HepG2 (cell line): ENCODE results near the gene FAM222A. TPM values are rescaled to one million over a fixed set of nuclear protein-coding genes. Genes with fewer than 3 reads are reported as not detected.
A peak's percentile ranks its signal among the peaks of the same experiment; 100 is the strongest.

ENCODE experiments used
- ATAC-seq: fragments of 200-7000 bp; cut with Tn5 transposase; 3 replicates; pipeline ENCODE4 v1.9.1; 2020; ENCODE audit warnings: mild to moderate bottlenecking, moderate library complexity
- BruUV-seq: library from RNA; stranded (reverse); fragments of 400-500 nt; replicated peaks from 2 replicates; lab custom pipeline; 2021; lab: Mats Ljungman, UMichigan
- CTCF ChIA-PET: fragments of 300-600 bp; formaldehyde crosslinking; extraction: SDS; loops from one replicate; lab custom pipeline; 2021; ENCODE audit warnings: low total read pairs, inconsistent platforms, low intra/inter-chr PET ratio; lab: Yijun Ruan, JAX
- POLR2A ChIA-PET: fragments of 350-600 bp; sonication (Branson Sonifier 250); formaldehyde crosslinking; loops from one replicate; lab custom pipeline; 2020; ENCODE audit warnings: antibody characterized with exemption, inconsistent platforms; lab: Yijun Ruan, JAX
- DNase-seq: peaks from one replicate; pipeline ENCODE4 v3.0.0-alpha.2; 2015; ENCODE audit warnings: low spot score
- FAIRE-seq: peaks from 3 replicates; lab custom pipeline; 2011; peaks lifted over from hg19 to GRCh38; lab: Jason Lieb, UNC
- H2AFZ ChIP-seq: one replicate; pipeline ENCODE4 v1.6.1; 2011; ENCODE audit warnings: low read length, inconsistent platforms
- H3K27ac ChIP-seq: fragments of 300-600 bp; 3 replicates; pipeline ENCODE4 v1.8.0; 2011; ENCODE audit warnings: mixed run types, mild to moderate bottlenecking, mixed read lengths, low read length, inconsistent platforms; ENCODE audit not compliant: insufficient read depth; ENCODE audit errors: extremely low read length
- H3K27me3 ChIP-seq, 2 experiments: fragments of 200-600 bp in 1 of 2; 2 replicates in 1 of 2; 3 replicates in 1 of 2; pipeline versions ENCODE4 v1.6.0 to v1.8.0; 2011; ENCODE audit warnings: low read length in 2 of 2, mild to moderate bottlenecking in 2 of 2, moderate library complexity in 2 of 2, inconsistent platforms in 1 of 2; ENCODE audit not compliant: insufficient read depth in 2 of 2, control insufficient read depth in 1 of 2
- H3K36me3 ChIP-seq, 2 experiments: fragments of 200-600 bp in 1 of 2; replicated peaks in 1 of 2; 2 replicates in 1 of 2; 3 replicates in 1 of 2; pipeline versions ENCODE4 v1.5.1 to v1.8.0; 2011; ENCODE audit warnings: low read length in 2 of 2, inconsistent platforms in 1 of 2; ENCODE audit not compliant: insufficient read depth in 2 of 2, control insufficient read depth in 1 of 2
- H3K4me1 ChIP-seq: 2 replicates; pipeline ENCODE4 v1.5.1; 2012; ENCODE audit warnings: low read length, inconsistent platforms; ENCODE audit not compliant: insufficient read depth
- H3K4me2 ChIP-seq: 2 replicates; pipeline ENCODE4 v1.6.0; 2011; ENCODE audit warnings: low read depth, low read length, inconsistent platforms
- H3K4me3 ChIP-seq, 3 experiments: fragments of 200-600 bp in 1 of 3; sonication (generic), shearing (Covaris generic) in 1 of 3; replicated peaks in 1 of 3; 2 replicates each; pipeline ENCODE4 v1.5.1; 2011 to 2016; ENCODE audit warnings: low read length in 3 of 3, inconsistent platforms in 2 of 3, low read depth in 2 of 3, mild to moderate bottlenecking in 2 of 3, control low read depth in 1 of 3, mixed read lengths in 1 of 3; ENCODE audit not compliant: insufficient read depth in 1 of 3
- H3K79me2 ChIP-seq: one replicate; pipeline ENCODE4 v1.6.1; 2011; ENCODE audit warnings: low read length, inconsistent platforms; ENCODE audit not compliant: insufficient read depth
- H3K9ac ChIP-seq: 2 replicates; pipeline ENCODE4 v1.6.0; 2011; ENCODE audit warnings: mild to moderate bottlenecking, low read depth, low read length, inconsistent platforms; ENCODE audit not compliant: insufficient read depth
- H3K9me3 ChIP-seq: 2 replicates; pipeline ENCODE4 v1.5.1; 2012; ENCODE audit warnings: mild to moderate bottlenecking, low read length
- H4K20me1 ChIP-seq: 2 replicates; pipeline ENCODE4 v1.6.0; 2011; ENCODE audit warnings: inconsistent platforms, mild to moderate bottlenecking, low read length, moderate library complexity; ENCODE audit not compliant: insufficient read depth
- CHD4 ChIP-seq: fragments of 200-600 bp; sonication (generic); IDR thresholded peaks from 2 replicates; pipeline ENCODE4 v1.7.0; 2017; ENCODE audit warnings: mild to moderate bottlenecking, low read length, borderline replicate concordance
- FOXA1 ChIP-seq, 2 experiments: fragments of 450-650 bp in 1 of 2; sonication (generic) in 1 of 2; formaldehyde crosslinking in 1 of 2; IDR thresholded peaks; 2 replicates each; pipeline versions ENCODE4 v1.4.0 to v1.6.1; 2016 to 2020; ENCODE audit warnings: missing genetic modification reagents in 1 of 2
- FOXA3 ChIP-seq: IDR thresholded peaks from 2 replicates; pipeline ENCODE4 v1.6.1; 2016; ENCODE audit warnings: missing genetic modification reagents, missing compliant biosample characterization
- FOXP1 ChIP-seq, 2 experiments: fragments of 450-650 bp in 1 of 2; IDR thresholded peaks; 2 replicates each; pipeline ENCODE4 v1.6.1; 2017 to 2018; ENCODE audit warnings: antibody characterized with exemption in 1 of 2
- MXI1 ChIP-seq: IDR thresholded peaks from 3 replicates; pipeline ENCODE4 v1.6.1; 2012; ENCODE audit warnings: low read depth, low read length, inconsistent platforms, borderline replicate concordance
- TEAD3 ChIP-seq: optimal IDR thresholded peaks from 2 replicates; pipeline ENCODE3; 2016; ENCODE audit warnings: borderline replicate concordance
- ZBTB43 ChIP-seq: sonication (generic); formaldehyde crosslinking; conservative IDR thresholded peaks from 2 replicates; pipeline ENCODE4 v1.4.0; 2020; ENCODE audit warnings: missing genetic modification reagents
- ZNF629 ChIP-seq: sonication (generic); formaldehyde crosslinking; conservative IDR thresholded peaks from 2 replicates; pipeline ENCODE4 v1.5.0; 2020; ENCODE audit warnings: missing genetic modification reagents
- ZNF768 ChIP-seq: sonication (generic); formaldehyde crosslinking; IDR thresholded peaks from 2 replicates; pipeline ENCODE4 v1.4.0; 2020; ENCODE audit warnings: missing genetic modification reagents
- ZNF781 ChIP-seq: sonication (generic); formaldehyde crosslinking; IDR thresholded peaks from 2 replicates; pipeline ENCODE4 v1.5.1; 2020; ENCODE audit warnings: borderline replicate concordance, mild to moderate bottlenecking, missing genetic modification reagents; ENCODE audit errors: not compliant biosample characterization
- WGBS: methylation state at CpG from one replicate; pipeline ENCODE4 v1.1.6; 2017; ENCODE audit warnings: low lambda C conversion rate; 5-methylcytosine and 5-hydroxymethylcytosine counted together
- in situ Hi-C: cut with HindIII; loops from 2 replicates; pipeline ENCODE4 v1.10.0; 2017; ENCODE audit warnings: low pct_unique_long_range_greater_than_20kb; ENCODE audit not compliant: extremely low pct_ligation_motif_present
- intact Hi-C: fragments of 100-400 bp; cut with micrococcal nuclease; formaldehyde crosslinking; loops from one replicate; pipeline ENCODE4 v1.10.0; 2022; ENCODE audit not compliant: unreplicated experiment
- polyA plus RNA-seq, 8 experiments: library from polyadenylated mRNA; depleted of rRNA in 3 of 8; stranded (reverse) in 7 of 8; unstranded in 1 of 8; fragments of >200 nt; fragmentation: Illumina TruSeq in 4 of 8; extraction: Trizol in 4 of 8; gene quantifications; 2 replicates each; pipeline versions ENCODE4 v1.2.1 to v1.2.3, GENCODE V29; 2011 to 2016; ENCODE audit warnings: low read depth in 4 of 8, missing spikeins in 1 of 8, mixed read lengths in 1 of 8; ENCODE audit not compliant: insufficient read depth in 1 of 8
- total RNA-seq, 5 experiments: library from RNA; depleted of rRNA; stranded (reverse); fragments of >200 nt; fragmentation: Illumina TruSeq; extraction: Trizol; gene quantifications; 2 replicates each; pipeline ENCODE4 v1.2.3, GENCODE V29; 2016; ENCODE audit warnings: low read depth in 1 of 5
- TF ChIP-seq, protein P1 (sequence below): fragments of 450-650 bp; IDR thresholded peaks from 2 replicates; pipeline ENCODE4 v1.6.1; 2016

FAM222A gene
- total and polyA plus RNA-seq, 2 of the 13 experiments (the other 11 are each of a cell fraction or from before 2014, with no cell fraction given), result 2.7 to 9.6 TPM

DNA sequence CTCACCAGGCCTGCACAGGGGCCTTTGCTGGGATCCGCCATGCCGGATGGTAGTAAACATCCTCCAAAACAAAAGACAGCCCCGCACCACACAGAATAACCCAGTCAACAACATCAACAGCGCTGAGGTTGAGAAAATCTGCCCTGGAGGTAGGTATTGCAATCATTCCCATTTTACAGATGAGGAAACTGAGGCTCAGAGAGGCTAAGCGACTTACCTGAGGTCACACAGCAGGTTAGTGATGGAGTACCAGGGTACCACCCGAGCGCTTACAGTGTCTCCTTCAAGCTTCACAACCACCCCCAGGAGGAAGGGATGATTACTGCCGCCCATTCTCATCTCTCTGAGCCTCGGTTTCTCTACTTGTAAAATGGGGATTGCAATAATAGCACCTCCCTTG, 104.6 kb downstream of the FAM222A start:
- Histone ChIP-seq H3K36me3 (no peaks in the 10 kb centered on the region), H3K79me2 (no peaks in the 10 kb centered on the region), H3K27ac (no peak overlapping the region), H4K20me1 (no peaks in the 10 kb centered on the region), H3K4me2 (no peak overlapping the region), H3K9ac (no peak overlapping the region), H2AFZ (no peak overlapping the region), H3K9me3 (no peaks in the 10 kb centered on the region), H3K4me3 (no peak overlapping the region), H3K4me1 (peaks cover 64% of the 10 kb centered on the region), H3K27me3 (no peaks in the 10 kb centered on the region)
- ChIA-PET CTCF (no interaction called here), POLR2A (no interaction called here)
- ATAC-seq (no peak), DNase-seq (no peak), FAIRE-seq (no peak)
- in situ Hi-C loops (no loop called here), intact Hi-C loops (no loop called here)
- no TSS peak for BruUV-seq
- 84% methylated on average over 9 of the region's 9 CpGs for WGBS
- TF ChIP-seq ZNF768 (CRISPR knock-in tag) (peak; percentile 42), ZNF781 (no peak), CHD4 (0 out of 2 replicates have a peak, but pooled peaks have one; percentile 56)

DNA sequence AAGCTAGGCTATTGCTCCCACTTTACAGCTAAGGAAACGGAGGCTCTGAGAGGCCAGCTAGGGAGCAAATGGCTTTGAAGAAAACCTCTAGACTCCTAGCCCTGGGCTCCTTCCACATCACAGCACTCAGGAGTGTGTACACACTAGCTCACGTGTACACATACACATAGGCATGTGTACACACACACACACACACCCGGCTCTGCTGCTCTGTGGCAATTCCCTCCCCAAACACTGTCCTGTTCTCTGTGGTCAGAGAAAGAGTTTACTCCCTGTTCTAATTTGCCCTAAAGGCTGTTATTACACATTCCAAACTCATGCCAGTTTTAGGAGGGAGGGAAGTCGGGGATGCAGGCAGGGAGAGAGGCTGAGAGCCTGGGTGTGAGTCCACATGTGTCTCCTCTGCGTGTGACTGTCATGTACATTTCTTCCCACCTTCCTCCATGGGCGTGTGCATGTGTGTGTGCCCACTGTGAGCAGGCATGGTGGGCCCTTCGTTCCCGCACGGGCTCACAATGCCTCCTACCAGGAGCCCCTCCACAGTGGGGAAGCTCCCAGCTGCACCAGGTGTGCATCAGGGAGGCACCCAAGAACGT, 105.4 kb downstream of the FAM222A start:
- Histone ChIP-seq H3K36me3 (no peaks in the 10 kb centered on the region), H3K4me2 (no peak overlapping the region), H3K27me3 (no peaks in the 10 kb centered on the region), H3K9me3 (no peaks in the 10 kb centered on the region), H3K79me2 (no peaks in the 10 kb centered on the region), H3K4me3 (no peak overlapping the region), H4K20me1 (no peaks in the 10 kb centered on the region), H3K4me1 (peaks cover 71% of the 10 kb centered on the region), H3K9ac (no peak overlapping the region), H2AFZ (no peak overlapping the region), H3K27ac (no peak overlapping the region)
- ChIA-PET CTCF (no interaction called here), POLR2A (no interaction called here)
- DNase-seq, result peak; percentile 37
- 32% methylated on average over 6 of the region's 10 CpGs for WGBS
- intact Hi-C loops, result no loop called here
- in situ Hi-C loops, result no loop called here
- no peak for FAIRE-seq
- no TSS peak for BruUV-seq
- no peak for ATAC-seq
- TF ChIP-seq MXI1 (0 out of 3 replicates have a peak, but pooled peaks have one; percentile 11), FOXP1 (IDR thresholded peaks at IDR 0.05) (no peak), FOXP1 (CRISPR knock-in tag; IDR thresholded peaks at IDR 0.05) (peak; percentile 8; the same call in 1 of the 2 replicates), FOXA3 (CRISPR knock-in tag) (peak; percentile 30; the same call in 1 of the 2 replicates), FOXA1 (IDR thresholded peaks at IDR 0.05) (no peak), FOXA1 (CRISPR knock-in tag; IDR thresholded peaks at IDR 0.05) (peak; percentile 82), TEAD3 (CRISPR knock-in tag) (peak; percentile 20), ZBTB43 (CRISPR knock-in tag) (peak; percentile 85), ZNF629 (CRISPR knock-in tag) (peak; percentile 53; the same call in 1 of the 2 replicates)
- TF ChIP-seq, protein P1, sequence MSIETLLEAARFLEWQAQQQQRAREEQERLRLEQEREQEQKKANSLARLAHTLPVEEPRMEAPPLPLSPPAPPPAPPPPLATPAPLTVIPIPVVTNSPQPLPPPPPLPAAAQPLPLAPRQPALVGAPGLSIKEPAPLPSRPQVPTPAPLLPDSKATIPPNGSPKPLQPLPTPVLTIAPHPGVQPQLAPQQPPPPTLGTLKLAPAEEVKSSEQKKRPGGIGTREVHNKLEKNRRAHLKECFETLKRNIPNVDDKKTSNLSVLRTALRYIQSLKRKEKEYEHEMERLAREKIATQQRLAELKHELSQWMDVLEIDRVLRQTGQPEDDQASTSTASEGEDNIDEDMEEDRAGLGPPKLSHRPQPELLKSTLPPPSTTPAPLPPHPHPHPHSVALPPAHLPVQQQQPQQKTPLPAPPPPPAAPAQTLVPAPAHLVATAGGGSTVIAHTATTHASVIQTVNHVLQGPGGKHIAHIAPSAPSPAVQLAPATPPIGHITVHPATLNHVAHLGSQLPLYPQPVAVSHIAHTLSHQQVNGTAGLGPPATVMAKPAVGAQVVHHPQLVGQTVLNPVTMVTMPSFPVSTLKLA, result peak; percentile 41; the same call in 1 of the 2 replicates
